OCI-LY3 (cell line): ENCODE measurements around the gene DCUN1D3.
"Not testable (repeated sequence)": the region's sequence is repeated elsewhere in the genome, so short reads cannot be mapped to it uniquely, and the experiment has no call there.

Source experiments
- H2AFZ ChIP-seq: fragments of 200-600, 300-600 bp; shearing (Covaris generic); 2 replicates; pipeline ENCODE4 v1.6.0; 2014; ENCODE audit warnings: antibody characterized with exemption, low read depth, low read length
- H3K27ac ChIP-seq: fragments of 200-600, 300-600 bp; sonication (generic); 2 replicates; pipeline ENCODE4 v1.5.1; 2014; ENCODE audit warnings: mild to moderate bottlenecking, low read length, moderate library complexity, mixed read lengths
- H3K27me3 ChIP-seq: fragments of 200-600, 300-600 bp; sonication (generic); 2 replicates; pipeline ENCODE4 v1.6.1; 2014; ENCODE audit warnings: low read depth, low read length, mixed read lengths
- H3K36me3 ChIP-seq: fragments of 200-600, 300-600 bp; sonication (generic); replicated peaks from 2 replicates; pipeline ENCODE3; 2014; ENCODE audit warnings: low read depth, low read length, mixed read lengths
- H3K4me1 ChIP-seq: fragments of 300-600, 200-600 bp; sonication (generic); 2 replicates; pipeline ENCODE4 v1.6.1; 2014; ENCODE audit warnings: low read length, mixed read lengths
- H3K4me2 ChIP-seq: fragments of 200-600, 300-600 bp; sonication (generic); 2 replicates; pipeline ENCODE4 v1.6.1; 2014; ENCODE audit warnings: low read length, mixed read lengths
- H3K4me3 ChIP-seq: fragments of 300-600, 200-600 bp; sonication (generic); 2 replicates; pipeline ENCODE4 v1.5.1; 2014; ENCODE audit warnings: antibody characterized with exemption, mild to moderate bottlenecking, low read length, moderate library complexity
- H3K79me2 ChIP-seq: fragments of 300-600, 200-600 bp; shearing (Covaris generic); 2 replicates; pipeline ENCODE4 v1.6.1; 2014; ENCODE audit warnings: mild to moderate bottlenecking, low read length, mixed read lengths
- H3K9ac ChIP-seq: fragments of 300-600, 200-600 bp; shearing (Covaris generic); 2 replicates; pipeline ENCODE4 v1.6.0; 2014; ENCODE audit warnings: mild to moderate bottlenecking, low read length, moderate library complexity
- H3K9me3 ChIP-seq: fragments of 200-600, 300-600 bp; shearing (Covaris generic); 2 replicates; pipeline ENCODE4 v1.6.1; 2014; ENCODE audit warnings: low read length, mixed read lengths; ENCODE audit not compliant: insufficient read depth
- H4K20me1 ChIP-seq: fragments of 200-600, 300-600 bp; sonication (generic); 2 replicates; pipeline ENCODE4 v1.6.1; 2016; ENCODE audit warnings: low read length, mixed read lengths; ENCODE audit not compliant: insufficient read depth
- CTCF ChIP-seq: fragments of 200-600, 300-600 bp; sonication (generic); IDR thresholded peaks from 2 replicates; pipeline ENCODE4 v1.5.1; 2014; ENCODE audit warnings: antibody characterized with exemption, low read length, low read depth
- EZH2phosphoT487 ChIP-seq: fragments of 200-600 bp; shearing (Covaris generic); IDR thresholded peaks from 2 replicates; pipeline ENCODE4 v1.6.1; 2018; ENCODE audit warnings: antibody characterized with exemption, mixed run types, low read depth

DCUN1D3 gene

GRCh38 chr16:20866145-20866772 is 33.9 kb downstream of the DCUN1D3 start:
- Histone ChIP-seq H3K9me3 (no peaks in the 10 kb centered on the region), H3K27me3 (0 out of 2 replicates have a peak, but pooled peaks cover 7% of the 10 kb centered on the region), H3K79me2 (no peaks in the 10 kb centered on the region), H4K20me1 (peaks cover 16% of the 10 kb centered on the region; the same call in 1 of the 2 replicates), H3K4me2 (peak overlapping the region; percentile 52), H3K27ac (peak overlapping the region; percentile 56), H3K36me3 (peaks cover 4% of the 10 kb centered on the region), H2AFZ (no peak overlapping the region), H3K4me1 (peaks cover 23% of the 10 kb centered on the region), H3K4me3 (no peak overlapping the region), H3K9ac (peak overlapping the region; percentile 19; the same call in 1 of the 2 replicates)
- TF ChIP-seq CTCF (no peak), EZH2phosphoT487 (no peak)

GRCh38 chr16:20865420-20866131 is 34.6 kb downstream of the DCUN1D3 start:
- Histone ChIP-seq H3K4me3 (no peak overlapping the region), H2AFZ (no peak overlapping the region), H3K27me3 (0 out of 2 replicates have a peak, but pooled peaks cover 4% of the 10 kb centered on the region), H3K79me2 (no peaks in the 10 kb centered on the region), H3K4me1 (peaks cover 23% of the 10 kb centered on the region), H3K4me2 (peak overlapping the region; percentile 52), H3K36me3 (peaks cover 4% of the 10 kb centered on the region), H3K27ac (peak overlapping the region; percentile 56), H3K9ac (peak overlapping the region; percentile 19; the same call in 1 of the 2 replicates), H3K9me3 (no peaks in the 10 kb centered on the region), H4K20me1 (peaks cover 15% of the 10 kb centered on the region; the same call in 1 of the 2 replicates)
- TF ChIP-seq EZH2phosphoT487 (no peak), CTCF (no peak)

- not testable (repeated sequence) for H3K9ac ChIP-seq, H3K4me3 ChIP-seq, H3K27ac ChIP-seq, H4K20me1 ChIP-seq, H3K9me3 ChIP-seq, H3K36me3 ChIP-seq, H3K79me2 ChIP-seq, H3K27me3 ChIP-seq, H2AFZ ChIP-seq, H3K4me2 ChIP-seq
- peaks cover 23% of the 10 kb centered on the region for H3K4me1 ChIP-seq
Observed at GRCh38 chr16:20864376-20864775, 35.8 kb downstream of the DCUN1D3 start.

GRCh38 chr16:20862162-20862960 is 37.8 kb downstream of the DCUN1D3 start:
- peaks cover 23% of the 10 kb centered on the region for H3K4me1 ChIP-seq
- no peaks in the 10 kb centered on the region for H3K79me2 ChIP-seq
- H3K4me2 ChIP-seq = no peak overlapping the region
- no peak overlapping the region for H2AFZ ChIP-seq
- no peak overlapping the region for H3K27ac ChIP-seq
- no peaks in the 10 kb centered on the region for H3K9me3 ChIP-seq
- TF ChIP-seq CTCF = no peak
- TF ChIP-seq EZH2phosphoT487 = no peak
- no peak overlapping the region for H3K9ac ChIP-seq
- peaks cover 4% of the 10 kb centered on the region for H3K36me3 ChIP-seq
- no peaks in the 10 kb centered on the region for H3K27me3 ChIP-seq
- H4K20me1 ChIP-seq = no peaks in the 10 kb centered on the region
- H3K4me3 ChIP-seq = no peak overlapping the region

- H3K9me3 ChIP-seq, H3K27ac ChIP-seq, H3K79me2 ChIP-seq, H3K27me3 ChIP-seq, H3K9ac ChIP-seq, H3K36me3 ChIP-seq, H3K4me2 ChIP-seq, H4K20me1 ChIP-seq, H3K4me3 ChIP-seq, H2AFZ ChIP-seq: not testable (repeated sequence)
- peaks cover 18% of the 10 kb centered on the region for H3K4me1 ChIP-seq
Observed at GRCh38 chr16:20860995-20861394, 39.2 kb downstream of the DCUN1D3 start.
